DOHH2 (cell line): ENCODE measurements around the gene AGBL4.

Source experiments
- CTCF ChIP-seq: fragments of 200-600 bp; sonication (generic); IDR thresholded peaks from one replicate; pipeline ENCODE4 v1.5.1; 2014; ENCODE audit warnings: antibody characterized with exemption, mild to moderate bottlenecking, low read depth, low read length; ENCODE audit not compliant: poor library complexity, severe bottlenecking
- EZH2phosphoT487 ChIP-seq: fragments of 200-600 bp; sonication (generic); IDR thresholded peaks from 2 replicates; pipeline ENCODE4 v1.6.1; 2017; ENCODE audit warnings: borderline replicate concordance, mild to moderate bottlenecking, antibody characterized with exemption, low read length, moderate library complexity, mixed read lengths

GRCh38 chr1:48717082-48717481 is 1306.7 kb downstream of the AGBL4 start:
- TF ChIP-seq CTCF (no peak), EZH2phosphoT487 (no peak)
